ENCODE results near the gene MRPL47.

GRCh38 chr3:179541094-179541493 lies 63.3 kb downstream of the MRPL47 start:
- TF ChIP-seq CTCF (IDR thresholded peaks at IDR 0.05) = no peak
- TF ChIP-seq POLR2AphosphoS5 (IDR thresholded peaks at IDR 0.05) = no peak
